D721Med (cell line): ENCODE measurements around the gene RNU4-1.
"Not testable (repeated sequence)": the region's sequence is repeated elsewhere in the genome, so short reads cannot be mapped to it uniquely, and the experiment has no call there.

Experiments
- DNase-seq: peaks from one replicate; pipeline ENCODE4 v3.0.0; 2011; ENCODE audit warnings: low spot score; ENCODE audit not compliant: insufficient read length
- FAIRE-seq: peaks from 2 replicates; lab custom pipeline; 2011; peaks lifted over from hg19 to GRCh38; lab: Jason Lieb, UNC
- CTCF ChIP-seq: IDR thresholded peaks from 2 replicates; pipeline ENCODE4 v1.5.1; 2012; ENCODE audit warnings: mild to moderate bottlenecking, control low read depth; ENCODE audit not compliant: insufficient read depth; ENCODE audit errors: missing control alignments

RNU4-1 gene

DNA sequence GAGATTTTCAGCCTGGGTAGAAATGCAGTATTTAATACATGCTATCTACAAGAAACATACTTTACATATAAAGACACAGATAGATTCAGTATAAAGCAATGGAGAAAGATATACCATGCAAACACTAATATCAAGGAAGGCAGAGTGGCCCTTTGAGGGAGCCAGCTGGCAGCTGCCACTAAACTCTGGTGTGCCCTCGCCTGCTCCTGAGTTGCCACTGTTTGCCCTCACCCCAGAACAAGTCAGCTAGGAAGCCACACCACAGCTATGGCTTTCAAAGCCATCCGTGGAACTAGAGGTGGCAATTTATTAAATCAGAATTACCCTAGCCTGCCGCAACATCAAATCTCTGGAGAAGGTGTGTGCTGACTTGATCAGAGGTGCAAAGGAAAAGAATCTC lies 45.9 kb downstream of the RNU4-1 start:
- no peak for TF ChIP-seq CTCF
- DNase-seq (no peak), FAIRE-seq (no peak)

DNA sequence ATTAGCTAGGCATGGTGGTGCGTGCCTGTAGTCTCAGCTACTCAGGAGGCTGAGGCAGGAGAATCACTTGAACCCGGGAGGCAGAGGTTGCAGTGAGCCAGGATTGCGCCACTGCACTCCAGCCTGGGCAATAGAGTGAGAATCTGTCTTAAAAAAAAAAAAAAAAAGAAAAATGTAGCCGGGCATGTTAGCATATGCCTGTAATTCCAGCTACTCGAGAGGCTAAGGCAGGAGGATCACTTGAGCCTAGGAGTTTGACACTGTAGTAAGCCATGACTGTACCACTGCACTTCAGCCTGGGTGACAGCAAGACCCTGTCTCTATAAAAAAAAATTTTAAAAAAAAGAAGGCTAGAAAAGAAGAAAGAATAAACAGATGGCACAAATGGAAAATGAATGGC lies 46.3 kb downstream of the RNU4-1 start:
- FAIRE-seq, DNase-seq: not testable (repeated sequence)
